Karpas-422 (cell line): Measurements from ENCODE around the gene CD7. TPM values are rescaled to one million over a fixed set of nuclear protein-coding genes. Genes with fewer than 3 reads are reported as not detected.

ENCODE experiments used
- DNase-seq: peaks from one replicate; pipeline ENCODE4 v3.0.0-alpha.2; 2015
- H2AFZ ChIP-seq: fragments of 200-600 bp; sonication (generic); 2 replicates; pipeline ENCODE4 v1.6.1; 2014; ENCODE audit warnings: antibody characterized with exemption, low read length, mixed read lengths
- H3K27ac ChIP-seq: fragments of 200-600 bp; sonication (generic); 2 replicates; pipeline ENCODE4 v1.5.1; 2014; ENCODE audit warnings: mild to moderate bottlenecking, low read length, moderate library complexity
- H3K27me3 ChIP-seq: fragments of 200-600 bp; sonication (generic); 2 replicates; pipeline ENCODE4 v1.6.1; 2014; ENCODE audit warnings: low read length, mixed read lengths
- H3K36me3 ChIP-seq: fragments of 200-600 bp; sonication (generic); 2 replicates; pipeline ENCODE4 v1.6.1; 2014; ENCODE audit warnings: low read length, mixed read lengths; ENCODE audit not compliant: insufficient read depth
- H3K4me1 ChIP-seq: fragments of 200-600 bp; sonication (generic); 2 replicates; pipeline ENCODE4 v1.6.1; 2014; ENCODE audit warnings: mild to moderate bottlenecking, low read length, mixed read lengths
- H3K4me2 ChIP-seq: fragments of 200-600 bp; sonication (generic); 2 replicates; pipeline ENCODE4 v1.6.1; 2014; ENCODE audit warnings: low read length, low read depth, mild to moderate bottlenecking; ENCODE audit not compliant: poor library complexity, severe bottlenecking
- H3K4me3 ChIP-seq: fragments of 200-600 bp; sonication (generic); 2 replicates; pipeline ENCODE4 v1.5.1; 2014; ENCODE audit warnings: mild to moderate bottlenecking, antibody characterized with exemption, low read length, mixed read lengths
- H3K79me2 ChIP-seq: fragments of 200-600 bp; sonication (generic); 2 replicates; pipeline ENCODE4 v1.6.1; 2014; ENCODE audit warnings: mild to moderate bottlenecking, low read length, mixed read lengths
- H3K9ac ChIP-seq: fragments of 200-600 bp; sonication (generic); 2 replicates; pipeline ENCODE4 v1.6.0; 2014; ENCODE audit warnings: low read length
- H3K9me2 ChIP-seq: fragments of 200-600 bp; sonication (generic), shearing (Covaris generic); replicated peaks from 2 replicates; pipeline ENCODE4 v1.6.0; 2014; ENCODE audit warnings: mild to moderate bottlenecking, low read length, moderate library complexity; ENCODE audit not compliant: insufficient read depth
- H3K9me3 ChIP-seq: fragments of 300-700, 200-600 bp; sonication (generic); 2 replicates; pipeline ENCODE4 v1.6.1; 2014; ENCODE audit warnings: low read length, mixed read lengths
- H4K20me1 ChIP-seq: fragments of 200-600 bp; sonication (generic); 2 replicates; pipeline ENCODE4 v1.6.1; 2014; ENCODE audit warnings: mild to moderate bottlenecking, antibody characterized with exemption, low read length, low read depth; ENCODE audit not compliant: insufficient read depth
- total RNA-seq: library from RNA; depleted of rRNA; stranded (reverse); fragments of >200 nt; shearing (Covaris generic); gene quantifications from 2 replicates; pipeline ENCODE4 v1.2.3, GENCODE V29; 2014; ENCODE audit warnings: low replicate concordance

The CD7 gene
- total RNA-seq, 1 experiment from 2014 or later: not detected

- Histone ChIP-seq H3K4me2 (no peak overlapping the region), H3K27ac (no peak overlapping the region), H3K4me1 (peaks cover 15% of the 10 kb centered on the region), H4K20me1 (0 out of 2 replicates have a peak, but pooled peaks cover 3% of the 10 kb centered on the region), H3K27me3 (no peaks in the 10 kb centered on the region), H2AFZ (no peak overlapping the region), H3K9me3 (no peaks in the 10 kb centered on the region), H3K36me3 (no peaks in the 10 kb centered on the region), H3K9ac (no peak overlapping the region), H3K4me3 (no peak overlapping the region), H3K9me2 (no peaks in the 10 kb centered on the region), H3K79me2 (no peaks in the 10 kb centered on the region)
- no peak for DNase-seq
Observed at GRCh38 chr17:82356845-82357355, 39.5 kb upstream of the CD7 start.

- DNase-seq: no peak
- H2AFZ ChIP-seq: no peak overlapping the region
- no peaks in the 10 kb centered on the region for H3K9me3 ChIP-seq
- no peak overlapping the region for H3K4me2 ChIP-seq
- H3K27ac ChIP-seq: no peak overlapping the region
- no peaks in the 10 kb centered on the region for H3K79me2 ChIP-seq
- no peaks in the 10 kb centered on the region for H3K36me3 ChIP-seq
- no peak overlapping the region for H3K4me3 ChIP-seq
- no peaks in the 10 kb centered on the region for H3K27me3 ChIP-seq
- no peaks in the 10 kb centered on the region for H3K9me2 ChIP-seq
- peaks cover 15% of the 10 kb centered on the region for H3K4me1 ChIP-seq
- H3K9ac ChIP-seq: no peak overlapping the region
- H4K20me1 ChIP-seq: 0 out of 2 replicates have a peak, but pooled peaks cover 3% of the 10 kb centered on the region
Observed at GRCh38 chr17:82355770-82356427, 38.5 kb upstream of the CD7 start.

- 0 out of 2 replicates have a peak, but pooled peaks cover 3% of the 10 kb centered on the region for H4K20me1 ChIP-seq
- H3K36me3 ChIP-seq: no peaks in the 10 kb centered on the region
- DNase-seq: no peak
- no peak overlapping the region for H3K27ac ChIP-seq
- H3K27me3 ChIP-seq: no peaks in the 10 kb centered on the region
- no peaks in the 10 kb centered on the region for H3K9me3 ChIP-seq
- H2AFZ ChIP-seq: no peak overlapping the region
- H3K9me2 ChIP-seq: no peaks in the 10 kb centered on the region
- no peak overlapping the region for H3K4me2 ChIP-seq
- H3K79me2 ChIP-seq: no peaks in the 10 kb centered on the region
- H3K9ac ChIP-seq: no peak overlapping the region
- H3K4me3 ChIP-seq: no peak overlapping the region
- peaks cover 15% of the 10 kb centered on the region for H3K4me1 ChIP-seq
Observed at GRCh38 chr17:82354804-82355308, 37.4 kb upstream of the CD7 start.

- H3K27me3 ChIP-seq: no peaks in the 10 kb centered on the region
- no peaks in the 10 kb centered on the region for H3K9me2 ChIP-seq
- peaks cover 7% of the 10 kb centered on the region for H3K4me1 ChIP-seq
- no peaks in the 10 kb centered on the region for H3K9me3 ChIP-seq
- 0 out of 2 replicates have a peak, but pooled peaks cover 3% of the 10 kb centered on the region for H4K20me1 ChIP-seq
- no peaks in the 10 kb centered on the region for H3K79me2 ChIP-seq
- H3K27ac ChIP-seq: no peak overlapping the region
- no peak overlapping the region for H3K4me3 ChIP-seq
- no peak for DNase-seq
- no peaks in the 10 kb centered on the region for H3K36me3 ChIP-seq
- no peak overlapping the region for H3K9ac ChIP-seq
- H2AFZ ChIP-seq: no peak overlapping the region
- H3K4me2 ChIP-seq: no peak overlapping the region
Observed at GRCh38 chr17:82353484-82353883, 36.1 kb upstream of the CD7 start.

- Histone ChIP-seq H2AFZ (no peak overlapping the region), H3K4me1 (peaks cover 6% of the 10 kb centered on the region; the same call in 1 of the 2 replicates), H3K4me2 (no peak overlapping the region), H3K27me3 (no peaks in the 10 kb centered on the region), H3K4me3 (no peak overlapping the region), H3K9ac (no peak overlapping the region), H3K9me3 (no peaks in the 10 kb centered on the region), H3K79me2 (no peaks in the 10 kb centered on the region), H4K20me1 (0 out of 2 replicates have a peak, but pooled peaks cover 3% of the 10 kb centered on the region), H3K36me3 (no peaks in the 10 kb centered on the region), H3K9me2 (no peaks in the 10 kb centered on the region), H3K27ac (no peak overlapping the region)
- peak; percentile 94 for DNase-seq
Observed at GRCh38 chr17:82351713-82352488, 34.5 kb upstream of the CD7 start.

GRCh38 chr17:82351254-82351712, 33.9 kb upstream of the CD7 start:
- H3K4me2 ChIP-seq: no peak overlapping the region
- H3K36me3 ChIP-seq: no peaks in the 10 kb centered on the region
- no peaks in the 10 kb centered on the region for H3K9me2 ChIP-seq
- no peak overlapping the region for H3K4me3 ChIP-seq
- no peak overlapping the region for H3K27ac ChIP-seq
- H2AFZ ChIP-seq: no peak overlapping the region
- no peaks in the 10 kb centered on the region for H3K9me3 ChIP-seq
- no peak for DNase-seq
- no peaks in the 10 kb centered on the region for H3K27me3 ChIP-seq
- H3K9ac ChIP-seq: no peak overlapping the region
- H4K20me1 ChIP-seq: 0 out of 2 replicates have a peak, but pooled peaks cover 3% of the 10 kb centered on the region
- H3K79me2 ChIP-seq: no peaks in the 10 kb centered on the region
- no peaks in the 10 kb centered on the region for H3K4me1 ChIP-seq

GRCh38 chr17:82350182-82351030, 33.0 kb upstream of the CD7 start:
- H3K36me3 ChIP-seq: no peaks in the 10 kb centered on the region
- H3K9me3 ChIP-seq: no peaks in the 10 kb centered on the region
- 0 out of 2 replicates have a peak, but pooled peaks cover 3% of the 10 kb centered on the region for H4K20me1 ChIP-seq
- peak; percentile 81 for DNase-seq
- H3K9me2 ChIP-seq: no peaks in the 10 kb centered on the region
- no peaks in the 10 kb centered on the region for H3K4me1 ChIP-seq
- H3K9ac ChIP-seq: no peak overlapping the region
- H3K79me2 ChIP-seq: no peaks in the 10 kb centered on the region
- no peak overlapping the region for H3K4me3 ChIP-seq
- no peaks in the 10 kb centered on the region for H3K27me3 ChIP-seq
- H3K4me2 ChIP-seq: no peak overlapping the region
- no peak overlapping the region for H2AFZ ChIP-seq
- H3K27ac ChIP-seq: no peak overlapping the region
